Breast epithelium (tissue), 3 donors: ENCODE data around the gene ACMSD.

Experiments
- POLR2A ChIP-seq: fragments of 450-650 bp; IDR thresholded peaks from one replicate; pipeline ENCODE4 v1.6.1; 2016; ENCODE audit warnings: antibody characterized with exemption, mild to moderate bottlenecking, moderate library complexity
- POLR2AphosphoS5 ChIP-seq, 3 donors: sonication (generic); formaldehyde crosslinking; IDR thresholded peaks; one replicate each; pipeline ENCODE4 v1.6.1; 2017; ENCODE audit warnings: antibody characterized with exemption in 3 of 3

DNA sequence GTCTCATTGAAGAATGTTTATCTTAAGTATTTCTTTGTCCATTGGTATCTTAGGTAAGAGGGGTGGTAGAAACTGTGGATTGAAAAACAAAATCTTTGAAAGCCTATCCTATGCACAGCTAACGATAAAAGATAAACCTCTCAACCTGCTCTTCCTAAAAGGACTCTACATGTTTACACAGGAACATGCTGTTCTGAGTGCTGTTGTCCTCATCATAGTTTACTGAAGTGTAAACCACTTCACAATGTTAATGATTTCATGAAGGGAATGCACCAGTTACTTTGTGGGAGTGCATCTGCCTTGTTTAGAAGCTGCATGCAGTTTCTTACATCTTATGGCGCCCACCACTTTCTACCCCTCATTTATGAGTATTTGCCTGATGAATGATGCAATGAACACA is 1.2 kb downstream of the ACMSD start:
- TF ChIP-seq POLR2AphosphoS5 (IDR thresholded peaks at IDR 0.05): no peak
- no peak for TF ChIP-seq POLR2A
